HCT116 (cell line): Measurements from ENCODE around the gene MYO1F. TPM values are rescaled to one million over a fixed set of nuclear protein-coding genes. Genes with fewer than 3 reads are reported as not detected.

Experiments
- ATAC-seq: fragments of 200-7000 bp; cut with Tn5 transposase; 2 replicates; pipeline ENCODE4 v1.9.1; 2020; ENCODE audit warnings: mild to moderate bottlenecking, moderate library complexity
- BruUV-seq: library from RNA; stranded (reverse); fragments of 400-500 nt; replicated peaks from 2 replicates; lab custom pipeline; 2021; lab: Mats Ljungman, UMichigan
- CTCF ChIA-PET: fragments of 300-600 bp; sonication (Branson Sonifier 250); formaldehyde crosslinking; loops from one replicate; lab custom pipeline; 2021; ENCODE audit warnings: antibody characterized with exemption; lab: Charles Lee
- POLR2A ChIA-PET: fragments of 300-600, 350-600 bp; sonication (Branson Sonifier 250); formaldehyde crosslinking; loops from one replicate; lab custom pipeline; 2021; ENCODE audit warnings: antibody characterized with exemption; lab: Charles Lee
- RAD21 ChIA-PET, 2 experiments: fragments of 300-600 bp; sonication (Branson Sonifier 250); formaldehyde crosslinking; loops; one replicate each; lab custom pipeline; 2023; ENCODE audit warnings: low total read pairs in 2 of 2; ENCODE audit not compliant: uncharacterized antibody in 2 of 2, unreplicated experiment in 2 of 2, low non-redundant PET in 1 of 2; lab: Charles Lee
- DNase-seq: peaks from one replicate; pipeline ENCODE4 v3.0.0-alpha.2; 2010; ENCODE audit warnings: low read depth, low spot score
- H2AFZ ChIP-seq: fragments of 200-600 bp; shearing (Covaris generic), sonication (generic); 2 replicates; pipeline ENCODE4 v1.6.1; 2017; ENCODE audit warnings: low read depth, mixed run types, mixed read lengths, antibody characterized with exemption, low read length; ENCODE audit not compliant: poor library complexity, severe bottlenecking
- H3K27ac ChIP-seq: 2 replicates; pipeline ENCODE4 v1.5.1; 2012; ENCODE audit warnings: low read depth, low read length
- H3K27me3 ChIP-seq: fragments of 200-600 bp; sonication (generic); 2 replicates; pipeline ENCODE4 v1.6.1; 2016; ENCODE audit warnings: mixed run types, low read length, mixed read lengths; ENCODE audit not compliant: insufficient read depth
- H3K36me3 ChIP-seq, 2 experiments: fragments of 200-500 bp in 1 of 2; fragments of 200-600 bp in 1 of 2; sonication (Bioruptor generic) in 1 of 2; sonication (generic) in 1 of 2; 2 replicates each; pipeline versions ENCODE4 v1.5.1 to v1.6.1; 2014 to 2016; ENCODE audit warnings: low read length in 2 of 2, inconsistent platforms in 1 of 2, mixed read lengths in 1 of 2, mixed run types in 1 of 2; ENCODE audit not compliant: insufficient read depth in 2 of 2, control insufficient read depth in 1 of 2
- H3K4me1 ChIP-seq, 2 experiments: fragments of 200-600 bp in 1 of 2; sonication (generic) in 1 of 2; 2 replicates each; pipeline versions ENCODE4 v1.5.1 to v1.6.1; 2012 to 2017; ENCODE audit warnings: low read length in 2 of 2, inconsistent platforms in 1 of 2, mild to moderate bottlenecking in 1 of 2, mixed read lengths in 1 of 2, mixed run types in 1 of 2, moderate library complexity in 1 of 2; ENCODE audit not compliant: insufficient read depth in 2 of 2, control insufficient read depth in 1 of 2
- H3K4me2 ChIP-seq: fragments of 200-600 bp; sonication (generic); 2 replicates; pipeline ENCODE4 v1.6.1; 2017; ENCODE audit warnings: mixed run types, low read length, mixed read lengths
- H3K4me3 ChIP-seq, 2 experiments: fragments of 200-600 bp in 1 of 2; sonication (generic) in 1 of 2; replicated peaks in 1 of 2; 2 replicates each; pipeline ENCODE4 v1.5.1; 2011 to 2016; ENCODE audit warnings: low read length in 2 of 2, control low read depth in 1 of 2, low read depth in 1 of 2, mild to moderate bottlenecking in 1 of 2, mixed read lengths in 1 of 2, mixed run types in 1 of 2
- H3K79me2 ChIP-seq: fragments of 200-600 bp; sonication (generic); 2 replicates; pipeline ENCODE4 v1.6.1; 2017; ENCODE audit warnings: mild to moderate bottlenecking, mixed run types, low read length, moderate library complexity, mixed read lengths; ENCODE audit not compliant: insufficient read depth
- H3K9ac ChIP-seq: fragments of 200-600 bp; sonication (generic); 2 replicates; pipeline ENCODE4 v1.6.1; 2016; ENCODE audit warnings: low read length, mixed read lengths
- H3K9me2 ChIP-seq: fragments of 200-600 bp; sonication (generic), shearing (Covaris generic); 2 replicates; pipeline ENCODE4 v1.6.1; 2017; ENCODE audit warnings: mixed run types, mild to moderate bottlenecking, moderate library complexity; ENCODE audit not compliant: insufficient read depth
- H3K9me3 ChIP-seq, 2 experiments: fragments of 200-500 bp in 1 of 2; fragments of 200-600 bp in 1 of 2; sonication (Bioruptor generic) in 1 of 2; sonication (generic) in 1 of 2; 2 replicates each; pipeline ENCODE4 v1.6.1; 2014 to 2017; ENCODE audit warnings: low read length in 2 of 2, mixed read lengths in 2 of 2, inconsistent platforms in 1 of 2, low read depth in 1 of 2, mild to moderate bottlenecking in 1 of 2, mixed run types in 1 of 2, moderate library complexity in 1 of 2; ENCODE audit not compliant: control insufficient read depth in 1 of 2, insufficient read depth in 1 of 2
- H4K20me1 ChIP-seq: fragments of 200-600 bp; sonication (generic), shearing (Covaris generic); 2 replicates; pipeline ENCODE4 v1.6.1; 2017; ENCODE audit warnings: mixed run types, mild to moderate bottlenecking, moderate library complexity; ENCODE audit not compliant: insufficient read depth
- ATF3 ChIP-seq: IDR thresholded peaks from 2 replicates; pipeline ENCODE4 v1.6.1; 2012
- CBX3 ChIP-seq: IDR thresholded peaks from 2 replicates; pipeline ENCODE4 v1.6.1; 2012; ENCODE audit warnings: low read depth
- CEBPB ChIP-seq: IDR thresholded peaks from 2 replicates; pipeline ENCODE4 v1.6.1; 2012; ENCODE audit warnings: low read depth
- CTCF ChIP-seq, 3 experiments: fragments of 200-600 bp in 1 of 3; sonication (generic) in 1 of 3; IDR thresholded peaks in 2 of 3; conservative IDR thresholded peaks in 1 of 3; 2 replicates each; pipeline ENCODE4 v1.5.1; 2012 to 2017; ENCODE audit warnings: low read depth in 2 of 3, low read length in 2 of 3, antibody characterized with exemption in 1 of 3, borderline replicate concordance in 1 of 3, control low read depth in 1 of 3, mild to moderate bottlenecking in 1 of 3, mixed read lengths in 1 of 3, mixed run types in 1 of 3, moderate library complexity in 1 of 3; ENCODE audit not compliant: insufficient read depth in 1 of 3
- EZH2 ChIP-seq: fragments of 200-600 bp; sonication (generic); IDR thresholded peaks from 2 replicates; pipeline ENCODE4 v1.6.1; 2017; ENCODE audit warnings: antibody characterized with exemption, mixed run types
- EZH2phosphoT487 ChIP-seq: fragments of 200-600 bp; IDR thresholded peaks from 2 replicates; pipeline ENCODE4 v1.6.1; 2018; ENCODE audit warnings: antibody characterized with exemption, borderline replicate concordance
- FOSL1 ChIP-seq: IDR thresholded peaks from 2 replicates; pipeline ENCODE4 v1.6.1; 2012; ENCODE audit warnings: low read depth
- JUND ChIP-seq: IDR thresholded peaks from 2 replicates; pipeline ENCODE4 v1.6.1; 2012
- POLR2A ChIP-seq: IDR thresholded peaks from 2 replicates; pipeline ENCODE4 v1.7.0; 2011; ENCODE audit warnings: borderline replicate concordance; ENCODE audit not compliant: insufficient read depth, insufficient read length; ENCODE audit errors: extremely low read depth
- POLR2AphosphoS5 ChIP-seq: IDR thresholded peaks from 2 replicates; pipeline ENCODE4 v1.6.1; 2011; ENCODE audit warnings: mild to moderate bottlenecking, low read depth, low read length, moderate library complexity
- RAD21 ChIP-seq: IDR thresholded peaks from 2 replicates; pipeline ENCODE4 v1.6.1; 2012; ENCODE audit warnings: low read depth, mild to moderate bottlenecking
- SIN3A ChIP-seq: IDR thresholded peaks from 2 replicates; pipeline ENCODE4 v1.6.1; 2012; ENCODE audit warnings: low read depth
- SP1 ChIP-seq: IDR thresholded peaks from 2 replicates; pipeline ENCODE4 v1.6.1; 2012; ENCODE audit warnings: low read depth
- YY1 ChIP-seq: IDR thresholded peaks from 2 replicates; pipeline ENCODE4 v1.6.1; 2011; ENCODE audit warnings: low read length, low read depth, moderate library complexity, mild to moderate bottlenecking; ENCODE audit not compliant: insufficient replicate concordance; ENCODE audit errors: extremely low read depth
- ZFX ChIP-seq: fragments of 450-650 bp; IDR thresholded peaks from 2 replicates; pipeline ENCODE4 v1.6.1; 2017
- ZNF274 ChIP-seq: fragments of 200-500 bp; sonication (Bioruptor generic); IDR thresholded peaks from 2 replicates; pipeline ENCODE4 v1.6.1; 2014; ENCODE audit warnings: mild to moderate bottlenecking, low read depth, low read length, inconsistent platforms
- intact Hi-C: fragments of 100-400 bp; cut with micrococcal nuclease; formaldehyde crosslinking; loops from 2 replicates; pipeline ENCODE4 v1.10.0; 2022
- total RNA-seq: library from RNA; stranded (reverse); gene quantifications from one replicate; pipeline ENCODE4 v1.2.1, GENCODE V29; 2021; ENCODE audit not compliant: unreplicated experiment

The MYO1F gene
- total RNA-seq, 1 experiment from 2014 or later: 0.39 TPM

- Histone ChIP-seq H3K27ac (no peak overlapping the region), H3K4me1 (peaks cover 0 to 3% of the 10 kb centered on the region in 2 experiments; a peak in 1 of 4 replicates), H3K27me3 (no peaks in the 10 kb centered on the region), H4K20me1 (no peaks in the 10 kb centered on the region)
- no TSS peak for BruUV-seq
- TF ChIP-seq POLR2AphosphoS5 (no peak), CBX3 (no peak), EZH2phosphoT487 (no peak), ZFX (no peak), YY1 (no peak), CEBPB (no peak)
- TF ChIP-seq, all 23 proteins: peak for 0
- Histone ChIP-seq H3K9me3 (no peaks in the 10 kb centered on the region), H3K36me3 (no peaks in the 10 kb centered on the region), H3K4me3 (no peak overlapping the region), H3K4me2 (no peak overlapping the region), H3K79me2 (no peaks in the 10 kb centered on the region), H3K9ac (no peak overlapping the region), H3K9me2 (no peaks in the 10 kb centered on the region), H2AFZ (no peak overlapping the region)
- ChIA-PET CTCF (no interaction called here), RAD21 (no interaction called here), POLR2A (no interaction called here)
- ATAC-seq (no peak), DNase-seq (no peak)
- intact Hi-C loops: no loop called here
Observed at GRCh38 chr19:8498295-8498694, 78.9 kb downstream of the MYO1F start.

GRCh38 chr19:8494158-8494557, 83.1 kb downstream of the MYO1F start:
- Histone ChIP-seq H3K9me2 (no peaks in the 10 kb centered on the region), H3K4me1 (peaks cover 0 to 3% of the 10 kb centered on the region in 2 experiments; a peak in 1 of 4 replicates), H3K4me3 (no peak overlapping the region), H3K27me3 (no peaks in the 10 kb centered on the region), H2AFZ (no peak overlapping the region), H3K79me2 (no peaks in the 10 kb centered on the region), H3K9me3 (no peaks in the 10 kb centered on the region), H3K9ac (no peak overlapping the region), H4K20me1 (no peaks in the 10 kb centered on the region), H3K27ac (no peak overlapping the region), H3K36me3 (no peaks in the 10 kb centered on the region), H3K4me2 (no peak overlapping the region)
- no TSS peak for BruUV-seq
- ATAC-seq: no peak
- CTCF ChIA-PET: interaction anchor here (1.5 kb wide), 1 partner anchor 11 kb away, joined by 4 read pairs; no protein-coding TSS in a partner anchor
- RAD21 ChIA-PET: no interaction called here
- TF ChIP-seq YY1 (no peak), SIN3A (no peak), ZNF274 (no peak), POLR2AphosphoS5 (no peak), EZH2 (no peak), ZFX (no peak), EZH2phosphoT487 (no peak), RAD21 (no peak), FOSL1 (no peak), POLR2A (no peak), JUND (no peak), SP1 (no peak), CTCF (IDR thresholded peaks at IDR 0.05 in 2 of 3, conservative IDR thresholded peaks at IDR 0.05 in 1 of 3; ENCODE audit: borderline replicate concordance in 1 of 3, insufficient read depth in 1 of 3, low read depth in 2 of 3, low read length in 2 of 3) (no peak), ATF3 (no peak)
- DNase-seq: no peak
- intact Hi-C loops: no loop called here
- POLR2A ChIA-PET: no interaction called here
